ENCODE data around the gene USP6. TPM values are rescaled to one million over a fixed set of nuclear protein-coding genes. Genes with fewer than 3 reads are reported as not detected.
"Not testable (repeated sequence)": the region's sequence is repeated elsewhere in the genome, so short reads cannot be mapped to it uniquely, and the experiment has no call there.

USP6 gene
- total RNA-seq, 4 donors from 2014 or later: under 0.01 to 3.9 TPM; not detected in 2

GRCh38 chr17:5133311-5133710, 17.5 kb downstream of the USP6 start:
- H3K9me3 ChIP-seq: no peaks in the 10 kb centered on the region
- H3K36me3 ChIP-seq: no peaks in the 10 kb centered on the region
- no peak for DNase-seq (ENCODE audit: low spot score in 2 of 2)
- no peak overlapping the region for H3K4me3 ChIP-seq
- H3K4me1 ChIP-seq: no peaks in the 10 kb centered on the region
- no peaks in the 10 kb centered on the region for H3K27me3 ChIP-seq
- H3K27ac ChIP-seq: no peak overlapping the region
- no peak for TF ChIP-seq CTCF (IDR thresholded peaks at IDR 0.05)
- TF ChIP-seq POLR2A (IDR thresholded peaks at IDR 0.05): no peak
- no peak for TF ChIP-seq EP300 (IDR thresholded peaks at IDR 0.05)
- 77 to 85% methylated on average over 8 of the region's 8 CpGs for WGBS, 2 donors

GRCh38 chr17:5133961-5134360, 18.1 kb downstream of the USP6 start:
- 88 to 92% methylated on average over 8 of the region's 8 CpGs for WGBS, 2 donors
- not testable (repeated sequence) for H3K27ac ChIP-seq; DNase-seq (ENCODE audit: low spot score in 2 of 2); H3K27me3 ChIP-seq; H3K9me3 ChIP-seq; H3K4me3 ChIP-seq; H3K4me1 ChIP-seq; H3K36me3 ChIP-seq

GRCh38 chr17:5134571-5134970, 18.7 kb downstream of the USP6 start:
- DNase-seq (ENCODE audit: low spot score in 2 of 2); H3K27me3 ChIP-seq; H3K4me3 ChIP-seq; H3K9me3 ChIP-seq; H3K27ac ChIP-seq; H3K4me1 ChIP-seq; H3K36me3 ChIP-seq: not testable (repeated sequence)
- WGBS, 2 donors: 84 to 85% methylated on average over 11 of the region's 11 CpGs

- 73 to 78% methylated on average over 8 of the region's 8 CpGs for WGBS, 2 donors
- DNase-seq (ENCODE audit: low spot score in 2 of 2); H3K27ac ChIP-seq; H3K4me3 ChIP-seq; H3K36me3 ChIP-seq; H3K4me1 ChIP-seq; H3K27me3 ChIP-seq; H3K9me3 ChIP-seq: not testable (repeated sequence)
Measured at GRCh38 chr17:5135131-5135712, 19.4 kb downstream of the USP6 start.

- 85 to 86% methylated on average over 7 to 12 of the region's 14 CpGs for WGBS, 2 donors
- no peak overlapping the region for H3K27ac ChIP-seq
- H3K4me3 ChIP-seq: no peak overlapping the region
- H3K9me3 ChIP-seq: no peaks in the 10 kb centered on the region
- H3K36me3 ChIP-seq: no peaks in the 10 kb centered on the region
- no peaks in the 10 kb centered on the region for H3K4me1 ChIP-seq
- DNase-seq (ENCODE audit: low spot score in 2 of 2): no peak
- no peaks in the 10 kb centered on the region for H3K27me3 ChIP-seq
- TF ChIP-seq POLR2A (IDR thresholded peaks at IDR 0.05) (no peak), CTCF (IDR thresholded peaks at IDR 0.05) (no peak), EP300 (IDR thresholded peaks at IDR 0.05) (no peak)
Measured at GRCh38 chr17:5135726-5136579, 20.1 kb downstream of the USP6 start.

GRCh38 chr17:5136580-5137412, 21.0 kb downstream of the USP6 start:
- not testable (repeated sequence) for H3K4me1 ChIP-seq; H3K27me3 ChIP-seq; H3K9me3 ChIP-seq; H3K4me3 ChIP-seq; H3K27ac ChIP-seq; H3K36me3 ChIP-seq; DNase-seq (ENCODE audit: low spot score in 2 of 2)
- WGBS, 2 donors: 82 to 85% methylated on average over 12 to 13 of the region's 14 CpGs

- H3K4me3 ChIP-seq; DNase-seq (ENCODE audit: low spot score in 2 of 2); H3K27ac ChIP-seq; H3K36me3 ChIP-seq; H3K9me3 ChIP-seq; H3K4me1 ChIP-seq; H3K27me3 ChIP-seq: not testable (repeated sequence)
- WGBS, 2 donors: 90 to 91% methylated on average over 8 to 12 of the region's 15 CpGs
Measured at GRCh38 chr17:5137511-5138197, 21.8 kb downstream of the USP6 start.

- H3K9me3 ChIP-seq; H3K27ac ChIP-seq; H3K4me1 ChIP-seq; H3K4me3 ChIP-seq; H3K36me3 ChIP-seq; H3K27me3 ChIP-seq; DNase-seq (ENCODE audit: low spot score in 2 of 2): not testable (repeated sequence)
- WGBS, 2 donors: 90 to 93% methylated on average over 9 of the region's 9 CpGs
Measured at GRCh38 chr17:5138198-5138544, 22.3 kb downstream of the USP6 start.

Measured in tibial nerve (tissue), 4 donors.